ENCODE measurements around the gene ACP2.

DNA sequence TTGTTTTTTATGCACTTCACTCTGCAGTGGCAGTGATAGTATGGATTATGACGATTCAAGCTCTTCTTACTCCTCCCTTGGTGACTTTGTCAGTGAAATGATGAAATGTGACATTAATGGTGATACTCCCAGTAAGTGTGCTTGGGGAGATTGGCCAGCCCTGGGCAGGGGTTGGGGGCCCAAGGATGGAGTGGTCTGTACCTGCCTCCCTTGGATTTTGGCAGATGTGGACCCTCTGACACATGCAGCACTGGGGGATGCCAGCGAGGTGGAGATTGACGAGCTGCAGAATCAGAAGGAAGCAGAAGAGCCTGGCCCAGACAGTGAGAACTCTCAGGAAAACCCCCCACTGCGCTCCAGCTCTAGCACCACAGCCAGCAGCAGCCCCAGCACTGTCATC is 35.5 kb upstream of the ACP2 start:
- TF ChIP-seq USF1 (IDR thresholded peaks at IDR 0.05) (no peak), NFIC (IDR thresholded peaks at IDR 0.05) (no peak), EGR1 (IDR thresholded peaks at IDR 0.05) (no peak), TAF1 (IDR thresholded peaks at IDR 0.05; ENCODE audit: low read depth) (no peak), CEBPB (IDR thresholded peaks at IDR 0.05) (no peak), MAX (IDR thresholded peaks at IDR 0.05) (no peak), RAD21 (IDR thresholded peaks at IDR 0.05; ENCODE audit: low read depth) (no peak), EP300 (IDR thresholded peaks at IDR 0.05; ENCODE audit: borderline replicate concordance) (no peak), FOXM1 (IDR thresholded peaks at IDR 0.05; ENCODE audit: borderline replicate concordance, low read depth) (no peak), TCF12 (IDR thresholded peaks at IDR 0.05; ENCODE audit: low read depth) (no peak)
